ENCODE measurements around the gene GPC3. TPM values are rescaled to one million over a fixed set of nuclear protein-coding genes. Genes with fewer than 3 reads are reported as not detected.

Gene GPC3
- total and polyA plus RNA-seq, 2 experiments from 2014 or later = 36.8 to 60.1 TPM

- TF ChIP-seq EZH2phosphoT487 (IDR thresholded peaks at IDR 0.05; ENCODE audit: unreplicated experiment) (no peak), STAT1 (IDR thresholded peaks at IDR 0.05; ENCODE audit: unreplicated experiment) (no peak), CTCF (conservative IDR thresholded peaks at IDR 0.05; ENCODE audit: low read depth in 2 of 2) (no peak), ZNF114 (CRISPR knock-in tag; IDR thresholded peaks at IDR 0.05) (no peak), POLR2AphosphoS5 (IDR thresholded peaks at IDR 0.05; ENCODE audit: low read depth) (no peak)
These were observed 133.0 kb downstream of the GPC3 start (continued) for GRCh38 chrX:133852401-133852800.

- H3K4me3 Mint-ChIP-seq = no peak overlapping the region
- TF ChIP-seq CREB1 (CRISPR knock-in tag; IDR thresholded peaks at IDR 0.05; ENCODE audit: low read depth) (no peak), ZNF114 (CRISPR knock-in tag; IDR thresholded peaks at IDR 0.05) (no peak), STAT1 (IDR thresholded peaks at IDR 0.05; ENCODE audit: unreplicated experiment) (no peak), NANOG (IDR thresholded peaks at IDR 0.05; ENCODE audit: borderline replicate concordance) (no peak), EZH2phosphoT487 (IDR thresholded peaks at IDR 0.05; ENCODE audit: unreplicated experiment) (no peak), CTCF (conservative IDR thresholded peaks at IDR 0.05; ENCODE audit: low read depth in 2 of 2) (no peak), ETS1 (IDR thresholded peaks at IDR 0.05) (no peak), POLR2AphosphoS5 (IDR thresholded peaks at IDR 0.05; ENCODE audit: low read depth) (no peak)
- TF ChIP-seq, protein P1, sequence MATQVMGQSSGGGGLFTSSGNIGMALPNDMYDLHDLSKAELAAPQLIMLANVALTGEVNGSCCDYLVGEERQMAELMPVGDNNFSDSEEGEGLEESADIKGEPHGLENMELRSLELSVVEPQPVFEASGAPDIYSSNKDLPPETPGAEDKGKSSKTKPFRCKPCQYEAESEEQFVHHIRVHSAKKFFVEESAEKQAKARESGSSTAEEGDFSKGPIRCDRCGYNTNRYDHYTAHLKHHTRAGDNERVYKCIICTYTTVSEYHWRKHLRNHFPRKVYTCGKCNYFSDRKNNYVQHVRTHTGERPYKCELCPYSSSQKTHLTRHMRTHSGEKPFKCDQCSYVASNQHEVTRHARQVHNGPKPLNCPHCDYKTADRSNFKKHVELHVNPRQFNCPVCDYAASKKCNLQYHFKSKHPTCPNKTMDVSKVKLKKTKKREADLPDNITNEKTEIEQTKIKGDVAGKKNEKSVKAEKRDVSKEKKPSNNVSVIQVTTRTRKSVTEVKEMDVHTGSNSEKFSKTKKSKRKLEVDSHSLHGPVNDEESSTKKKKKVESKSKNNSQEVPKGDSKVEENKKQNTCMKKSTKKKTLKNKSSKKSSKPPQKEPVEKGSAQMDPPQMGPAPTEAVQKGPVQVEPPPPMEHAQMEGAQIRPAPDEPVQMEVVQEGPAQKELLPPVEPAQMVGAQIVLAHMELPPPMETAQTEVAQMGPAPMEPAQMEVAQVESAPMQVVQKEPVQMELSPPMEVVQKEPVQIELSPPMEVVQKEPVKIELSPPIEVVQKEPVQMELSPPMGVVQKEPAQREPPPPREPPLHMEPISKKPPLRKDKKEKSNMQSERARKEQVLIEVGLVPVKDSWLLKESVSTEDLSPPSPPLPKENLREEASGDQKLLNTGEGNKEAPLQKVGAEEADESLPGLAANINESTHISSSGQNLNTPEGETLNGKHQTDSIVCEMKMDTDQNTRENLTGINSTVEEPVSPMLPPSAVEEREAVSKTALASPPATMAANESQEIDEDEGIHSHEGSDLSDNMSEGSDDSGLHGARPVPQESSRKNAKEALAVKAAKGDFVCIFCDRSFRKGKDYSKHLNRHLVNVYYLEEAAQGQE (IDR thresholded peaks at IDR 0.05; ENCODE audit: unreplicated experiment) = no peak
These were observed 135.0 kb downstream of the GPC3 start for GRCh38 chrX:133850399-133850798.

More at GRCh38 chrX:133850399-133850798, 135.0 kb downstream of the GPC3 start:
- Mint-ChIP-seq H3K27me3 (ENCODE audit: insufficient read depth, low read depth, poor library complexity) (no peaks in the 10 kb centered on the region), H3K27ac (no peak overlapping the region), H3K9me3 (no peaks in the 10 kb centered on the region), H3K36me3 (ENCODE audit: low read depth) (no peaks in the 10 kb centered on the region), H3K4me1 (peaks cover 3% of the 10 kb centered on the region; the same call in 1 of the 3 replicates)
- Histone ChIP-seq H3K4me1 (ENCODE audit: insufficient read depth) (no peaks in the 10 kb centered on the region), H3K4me2 (no peak overlapping the region), H3F3A (replicated peaks; ENCODE audit: low read depth) (no peaks in the 10 kb centered on the region), H3K9me2 (ENCODE audit: insufficient read depth) (no peaks in the 10 kb centered on the region), H3K79me2 (replicated peaks; ENCODE audit: insufficient read depth) (no peaks in the 10 kb centered on the region), H3K27me3 (ENCODE audit: insufficient read depth) (no peaks in the 10 kb centered on the region), H3K4me3 (no peak overlapping the region), H2AFZ (no peak overlapping the region), H3K36me3 (ENCODE audit: insufficient read depth) (no peaks in the 10 kb centered on the region), H3K27ac (ENCODE audit: low read depth) (no peak overlapping the region), H4K20me1 (replicated peaks; ENCODE audit: insufficient read depth) (no peaks in the 10 kb centered on the region)
- ATAC-seq (no peak), DNase-seq (ENCODE audit: low spot score) (no peak)

Data from GM23338 (cell line).